ENCODE results near the gene RIC8B. TPM values are rescaled to one million over a fixed set of nuclear protein-coding genes. Genes with fewer than 3 reads are reported as not detected.

Gene RIC8B
- total RNA-seq, 1 donor from 2014 or later, result 19.1 TPM

DNA sequence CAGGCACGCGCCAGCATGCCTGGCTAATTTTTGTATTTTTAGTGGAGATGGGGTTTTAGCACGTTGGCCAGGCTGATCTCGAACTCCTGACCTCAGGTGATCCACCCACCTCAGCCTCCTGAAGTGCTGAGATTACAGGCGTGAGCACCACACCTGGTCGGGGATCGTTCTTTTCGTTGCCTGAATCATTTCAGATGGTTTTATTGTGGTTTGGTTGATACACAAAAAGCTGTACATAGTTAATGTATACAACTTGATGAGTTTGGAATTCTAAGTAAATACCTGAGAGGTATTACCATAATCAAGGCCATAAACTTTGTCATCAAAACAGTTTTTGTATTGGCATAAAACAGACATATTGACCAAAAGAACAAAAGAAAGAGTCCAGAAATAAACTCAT, 63.3 kb downstream of the RIC8B start:
- Histone ChIP-seq H3K4me1 (peaks cover 0 to 3% of the 10 kb centered on the region in 2 donors), H3K36me3 (no peaks in the 10 kb centered on the region), H3K9me3 (no peaks in the 10 kb centered on the region), H3K27ac (no peak overlapping the region), H3K27me3 (no peaks in the 10 kb centered on the region), H3K4me3 (no peak overlapping the region)
- no peak for DNase-seq (ENCODE audit: low spot score in 2 of 2)
- TF ChIP-seq CTCF (IDR thresholded peaks at IDR 0.05), result no peak
- intact Hi-C loops (cut with DNase I), result no loop called here

GRCh38 chr12:106839333-106839732, 64.9 kb downstream of the RIC8B start:
- Histone ChIP-seq H3K9me3 (no peaks in the 10 kb centered on the region), H3K36me3 (peaks cover 2 to 5% of the 10 kb centered on the region in 2 donors), H3K27ac (peak overlapping the region in 1 of 2 donors; percentile 22), H3K27me3 (no peaks in the 10 kb centered on the region), H3K4me1 (peaks cover 0 to 3% of the 10 kb centered on the region in 2 donors), H3K4me3 (no peak overlapping the region)
- no peak for DNase-seq (ENCODE audit: low spot score in 2 of 2)
- intact Hi-C loops (cut with DNase I), result no loop called here
- no peak for TF ChIP-seq CTCF (IDR thresholded peaks at IDR 0.05)

GRCh38 chr12:106840243-106840642, 65.8 kb downstream of the RIC8B start:
- Histone ChIP-seq H3K36me3 (peaks cover 7 to 8% of the 10 kb centered on the region in 2 donors), H3K4me3 (no peak overlapping the region), H3K27ac (peak overlapping the region; percentile 22 to 27), H3K4me1 (peaks cover 0 to 3% of the 10 kb centered on the region in 2 donors), H3K9me3 (no peaks in the 10 kb centered on the region), H3K27me3 (no peaks in the 10 kb centered on the region)
- intact Hi-C loops (cut with DNase I), result loop anchor here (2.0 to 5.0 kb wide), 2 partner anchors 73 to 453 kb away; no protein-coding TSS in a partner anchor
- TF ChIP-seq CTCF (IDR thresholded peaks at IDR 0.05), result no peak
- DNase-seq (ENCODE audit: low spot score in 2 of 2), result no peak

DNA sequence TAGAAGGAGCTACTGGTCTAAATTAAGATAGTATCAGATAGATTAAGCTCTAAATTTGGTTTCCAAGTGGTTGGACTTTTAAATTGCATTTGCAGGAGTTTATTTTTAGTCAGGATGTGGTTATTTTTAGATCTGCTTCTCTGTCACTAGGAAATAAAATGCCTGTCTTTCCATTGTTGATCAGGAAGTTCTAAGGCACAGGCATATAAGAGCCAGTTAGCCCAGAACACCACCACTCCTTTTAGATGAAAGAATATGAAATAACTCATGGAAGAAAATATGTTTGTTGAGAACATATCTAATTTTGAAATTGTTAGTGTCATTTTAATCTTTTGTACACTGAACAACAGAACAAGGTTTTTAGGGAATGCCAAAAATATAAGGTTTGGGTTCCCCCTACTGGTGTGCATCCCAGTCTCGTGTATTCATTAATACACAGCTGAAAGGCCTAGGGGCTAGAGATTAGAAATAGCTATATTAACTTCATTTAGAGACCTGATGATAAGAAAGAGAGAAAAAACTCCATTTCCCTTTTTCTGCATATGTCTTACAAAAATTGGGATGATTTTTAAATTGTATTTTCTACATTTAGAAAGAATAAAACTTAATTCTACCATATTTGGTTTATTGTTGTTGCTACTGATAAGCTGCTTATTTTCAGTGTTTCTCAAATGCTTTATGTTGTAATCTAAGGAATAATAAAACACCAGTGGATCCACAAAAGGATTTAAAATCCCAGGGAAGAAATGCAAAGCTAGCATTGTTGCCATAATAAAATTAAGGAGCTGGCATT, 67.2 kb downstream of the RIC8B start:
- no peak for DNase-seq (ENCODE audit: low spot score in 2 of 2)
- H3K36me3 ChIP-seq, result peaks cover 7 to 17% of the 10 kb centered on the region in 2 donors
- H3K4me1 ChIP-seq, result peaks cover 0 to 3% of the 10 kb centered on the region in 2 donors
- no peak overlapping the region for H3K4me3 ChIP-seq
- H3K9me3 ChIP-seq, result no peaks in the 10 kb centered on the region
- H3K27me3 ChIP-seq, result no peaks in the 10 kb centered on the region
- intact Hi-C loops (cut with DNase I), result loop anchor here (2.0 to 5.0 kb wide), 2 partner anchors 74 to 455 kb away; no protein-coding TSS in a partner anchor
- H3K27ac ChIP-seq, result peak overlapping the region in 1 of 2 donors; percentile 50
- peak; percentile 25 to 60 (median 51) for TF ChIP-seq CTCF (IDR thresholded peaks at IDR 0.05)

DNA sequence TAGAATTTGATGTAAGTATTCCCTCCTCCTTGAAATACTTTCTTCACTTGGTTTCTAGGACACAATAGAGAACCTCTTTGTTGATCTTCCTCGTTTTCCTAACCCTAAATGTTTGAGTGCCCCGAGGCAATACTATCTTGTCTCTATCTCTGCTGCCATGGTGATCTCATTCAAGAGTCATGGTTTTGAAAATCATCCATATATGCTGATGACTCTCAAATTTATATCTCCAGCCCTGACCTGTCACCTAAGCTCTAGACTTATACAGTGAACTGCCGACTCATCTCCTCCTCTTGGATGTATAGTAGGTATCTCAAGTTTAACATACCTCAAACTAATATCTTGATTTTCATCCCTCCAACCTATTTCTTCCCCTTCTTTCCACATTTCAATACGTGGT, 71.4 kb downstream of the RIC8B start:
- no peak for DNase-seq (ENCODE audit: low spot score in 2 of 2)
- Histone ChIP-seq H3K27ac (no peak overlapping the region), H3K9me3 (no peaks in the 10 kb centered on the region), H3K27me3 (no peaks in the 10 kb centered on the region), H3K4me3 (no peak overlapping the region), H3K4me1 (no peaks in the 10 kb centered on the region), H3K36me3 (peaks cover 9 to 21% of the 10 kb centered on the region in 2 donors)
- TF ChIP-seq CTCF (IDR thresholded peaks at IDR 0.05), result no peak
- intact Hi-C loops (cut with DNase I), result no loop called here
